HepG2 (cell line): ENCODE results near the gene ZBTB17. TPM values are rescaled to one million over a fixed set of nuclear protein-coding genes. Genes with fewer than 3 reads are reported as not detected.
A peak's percentile ranks its signal among the peaks of the same experiment; 100 is the strongest.

Experiments used
- ELF3 ChIP-seq: IDR thresholded peaks from 2 replicates; pipeline ENCODE4 v1.6.1; 2016; ENCODE audit warnings: missing genetic modification reagents, missing compliant biosample characterization
- ESRRA ChIP-seq: sonication (generic); formaldehyde crosslinking; IDR thresholded peaks from 2 replicates; pipeline ENCODE4 v1.5.1; 2020; ENCODE audit warnings: mild to moderate bottlenecking, low read depth, missing genetic modification reagents
- HNRNPL ChIP-seq: fragments of 200-400 bp; formaldehyde crosslinking; IDR thresholded peaks from 2 replicates; pipeline ENCODE4 v1.6.1; 2017; ENCODE audit warnings: mild to moderate bottlenecking, low read depth, low read length
- KDM5B ChIP-seq: sonication (generic); formaldehyde crosslinking; IDR thresholded peaks from 2 replicates; pipeline ENCODE4 v1.4.0; 2020; ENCODE audit warnings: missing genetic modification reagents, mild to moderate bottlenecking, borderline replicate concordance
- MEIS1 ChIP-seq: sonication (generic); formaldehyde crosslinking; IDR thresholded peaks from 2 replicates; pipeline ENCODE4 v1.9.0; 2021; ENCODE audit warnings: mild to moderate bottlenecking, missing genetic modification reagents, moderate library complexity, borderline replicate concordance
- NFE2L1 ChIP-seq: sonication (generic); formaldehyde crosslinking; IDR thresholded peaks from 2 replicates; pipeline ENCODE4 v1.4.0; 2020; ENCODE audit warnings: missing genetic modification reagents, mild to moderate bottlenecking, borderline replicate concordance
- PAF1 ChIP-seq: IDR thresholded peaks from 2 replicates; pipeline ENCODE4 v1.6.1; 2016; ENCODE audit warnings: missing genetic modification reagents, missing compliant biosample characterization
- RBAK ChIP-seq: sonication (generic); formaldehyde crosslinking; IDR thresholded peaks from 2 replicates; pipeline ENCODE4 v1.5.1; 2020; ENCODE audit warnings: mild to moderate bottlenecking, missing genetic modification reagents
- SALL2 ChIP-seq: sonication (generic); formaldehyde crosslinking; IDR thresholded peaks from 2 replicates; pipeline ENCODE4 v1.8.1; 2023; ENCODE audit warnings: mild to moderate bottlenecking, missing genetic modification reagents, inconsistent platforms
- SETDB1 ChIP-seq: sonication (generic); formaldehyde crosslinking; IDR thresholded peaks from 2 replicates; pipeline ENCODE4 v1.5.1; 2020; ENCODE audit warnings: missing genetic modification reagents, mild to moderate bottlenecking, borderline replicate concordance
- SMAD3 ChIP-seq: sonication (generic); formaldehyde crosslinking; IDR thresholded peaks from 2 replicates; pipeline ENCODE4 v1.4.0; 2020; ENCODE audit warnings: missing genetic modification reagents
- SRSF9 ChIP-seq: fragments of 200-400 bp; formaldehyde crosslinking; IDR thresholded peaks from 2 replicates; pipeline ENCODE4 v1.6.1; 2018; ENCODE audit warnings: borderline replicate concordance, mild to moderate bottlenecking, low read depth, low read length; ENCODE audit not compliant: insufficient read depth, poor library complexity, severe bottlenecking
- STAT6 ChIP-seq: sonication (generic); formaldehyde crosslinking; IDR thresholded peaks from 2 replicates; pipeline ENCODE4 v1.4.0; 2020; ENCODE audit warnings: missing genetic modification reagents, mild to moderate bottlenecking, borderline replicate concordance
- TOE1 ChIP-seq: sonication (generic); formaldehyde crosslinking; IDR thresholded peaks from 2 replicates; pipeline ENCODE4 v1.4.0; 2020; ENCODE audit warnings: mild to moderate bottlenecking, missing genetic modification reagents
- TRAFD1 ChIP-seq: sonication (generic); formaldehyde crosslinking; IDR thresholded peaks from 2 replicates; pipeline ENCODE4 v1.5.1; 2020; ENCODE audit warnings: missing genetic modification reagents, mild to moderate bottlenecking, borderline replicate concordance
- ZEB1 ChIP-seq: IDR thresholded peaks from 2 replicates; pipeline ENCODE4 v1.6.1; 2012; ENCODE audit warnings: mild to moderate bottlenecking, low read depth, inconsistent platforms; ENCODE audit not compliant: insufficient replicate concordance
- ZNF234 ChIP-seq: sonication (generic); formaldehyde crosslinking; conservative IDR thresholded peaks from 2 replicates; pipeline ENCODE4 v1.5.1; 2020; ENCODE audit warnings: mild to moderate bottlenecking, missing genetic modification reagents
- ZNF337 ChIP-seq: sonication (generic); formaldehyde crosslinking; IDR thresholded peaks from 2 replicates; pipeline ENCODE4 v1.5.1; 2020; ENCODE audit warnings: missing genetic modification reagents, low read depth, mild to moderate bottlenecking, borderline replicate concordance
- ZNF607 ChIP-seq: sonication (generic); formaldehyde crosslinking; IDR thresholded peaks from 2 replicates; pipeline ENCODE4 v1.5.1; 2020; ENCODE audit warnings: missing genetic modification reagents, mild to moderate bottlenecking, borderline replicate concordance
- polyA plus RNA-seq, 8 experiments: library from polyadenylated mRNA; depleted of rRNA in 3 of 8; stranded (reverse) in 7 of 8; unstranded in 1 of 8; fragments of >200 nt; fragmentation: Illumina TruSeq in 4 of 8; extraction: Trizol in 4 of 8; gene quantifications; 2 replicates each; pipeline versions ENCODE4 v1.2.1 to v1.2.3, GENCODE V29; 2011 to 2016; ENCODE audit warnings: low read depth in 4 of 8, missing spikeins in 1 of 8, mixed read lengths in 1 of 8; ENCODE audit not compliant: insufficient read depth in 1 of 8
- total RNA-seq, 5 experiments: library from RNA; depleted of rRNA; stranded (reverse); fragments of >200 nt; fragmentation: Illumina TruSeq; extraction: Trizol; gene quantifications; 2 replicates each; pipeline ENCODE4 v1.2.3, GENCODE V29; 2016; ENCODE audit warnings: low read depth in 1 of 5
- TF ChIP-seq, protein P1 (sequence below): sonication (generic); formaldehyde crosslinking; IDR thresholded peaks from 2 replicates; pipeline ENCODE4 v1.5.1; 2020; ENCODE audit warnings: missing genetic modification reagents, mild to moderate bottlenecking, borderline replicate concordance
- TF ChIP-seq, protein P2 (sequence below): sonication (generic); formaldehyde crosslinking; IDR thresholded peaks from 2 replicates; pipeline ENCODE4 v1.4.0; 2020; ENCODE audit warnings: missing genetic modification reagents, low read depth, mild to moderate bottlenecking, borderline replicate concordance

Gene ZBTB17
- total and polyA plus RNA-seq, 2 of the 13 experiments (the other 11 are each of a cell fraction or from before 2014, with no cell fraction given), result 16.7 to 17.0 TPM

GRCh38 chr1:16017461-16018303, 41.8 kb upstream of the ZBTB17 start, which contains the start of gene HSPB7 (continued):
- TF ChIP-seq NFE2L1 (CRISPR knock-in tag), result no peak
- no peak for TF ChIP-seq TOE1
- TF ChIP-seq SALL2 (CRISPR knock-in tag), result no peak
- TF ChIP-seq HNRNPL, result 0 out of 2 replicates have a peak, but pooled peaks have one; percentile 51
- TF ChIP-seq RBAK (CRISPR knock-in tag), result no peak
- TF ChIP-seq STAT6 (CRISPR knock-in tag), result no peak
- TF ChIP-seq ESRRA (CRISPR knock-in tag), result no peak
- TF ChIP-seq ZNF607, result no peak
- no peak for TF ChIP-seq ZEB1
- no peak for TF ChIP-seq SRSF9
- TF ChIP-seq KDM5B, result 0 out of 2 replicates have a peak, but pooled peaks have one; percentile 42
- TF ChIP-seq SETDB1 (CRISPR knock-in tag), result no peak
- no peak for TF ChIP-seq PAF1
- no peak for TF ChIP-seq ZNF234 (CRISPR knock-in tag)
- TF ChIP-seq, protein P1, sequence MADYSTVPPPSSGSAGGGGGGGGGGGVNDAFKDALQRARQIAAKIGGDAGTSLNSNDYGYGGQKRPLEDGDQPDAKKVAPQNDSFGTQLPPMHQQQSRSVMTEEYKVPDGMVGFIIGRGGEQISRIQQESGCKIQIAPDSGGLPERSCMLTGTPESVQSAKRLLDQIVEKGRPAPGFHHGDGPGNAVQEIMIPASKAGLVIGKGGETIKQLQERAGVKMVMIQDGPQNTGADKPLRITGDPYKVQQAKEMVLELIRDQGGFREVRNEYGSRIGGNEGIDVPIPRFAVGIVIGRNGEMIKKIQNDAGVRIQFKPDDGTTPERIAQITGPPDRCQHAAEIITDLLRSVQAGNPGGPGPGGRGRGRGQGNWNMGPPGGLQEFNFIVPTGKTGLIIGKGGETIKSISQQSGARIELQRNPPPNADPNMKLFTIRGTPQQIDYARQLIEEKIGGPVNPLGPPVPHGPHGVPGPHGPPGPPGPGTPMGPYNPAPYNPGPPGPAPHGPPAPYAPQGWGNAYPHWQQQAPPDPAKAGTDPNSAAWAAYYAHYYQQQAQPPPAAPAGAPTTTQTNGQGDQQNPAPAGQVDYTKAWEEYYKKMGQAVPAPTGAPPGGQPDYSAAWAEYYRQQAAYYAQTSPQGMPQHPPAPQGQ, result no peak
- no peak for TF ChIP-seq SMAD3 (CRISPR knock-in tag)
- TF ChIP-seq, protein P2, sequence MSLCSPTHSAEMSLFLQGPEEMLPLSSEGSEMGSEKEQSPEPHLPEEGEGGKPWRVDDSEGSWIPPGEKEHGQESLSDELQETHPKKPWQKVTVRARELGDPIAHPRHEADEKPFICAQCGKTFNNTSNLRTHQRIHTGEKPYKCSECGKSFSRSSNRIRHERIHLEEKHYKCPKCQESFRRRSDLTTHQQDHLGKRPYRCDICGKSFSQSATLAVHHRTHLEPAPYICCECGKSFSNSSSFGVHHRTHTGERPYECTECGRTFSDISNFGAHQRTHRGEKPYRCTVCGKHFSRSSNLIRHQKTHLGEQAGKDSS (CRISPR knock-in tag), result no peak
- peak; percentile 19; the same call in 1 of the 2 replicates for TF ChIP-seq ELF3 (CRISPR knock-in tag)
- no peak for TF ChIP-seq TRAFD1 (CRISPR knock-in tag)
- TF ChIP-seq ZNF337 (CRISPR knock-in tag), result no peak
- TF ChIP-seq MEIS1 (CRISPR knock-in tag), result no peak
